Measurements from ENCODE around the gene ERO1B.

ERO1B gene

GRCh38 chr1:236297161-236297560 is 15.4 kb upstream of the ERO1B start:
- no peak for DNase-seq

- DNase-seq: no peak
Measured at GRCh38 chr1:236292425-236292824, 10.7 kb upstream of the ERO1B start.

GRCh38 chr1:236289492-236290131 is 7.9 kb upstream of the ERO1B start:
- DNase-seq: no peak

GRCh38 chr1:236288620-236288976 is 6.8 kb upstream of the ERO1B start:
- no peak for DNase-seq

GRCh38 chr1:236287757-236288619 is 6.2 kb upstream of the ERO1B start:
- peak; percentile 72 for DNase-seq

GRCh38 chr1:236287356-236287755 is 5.6 kb upstream of the ERO1B start:
- no peak for DNase-seq

- DNase-seq: no peak
Measured at GRCh38 chr1:236284291-236284721, 2.5 kb upstream of the ERO1B start.

GRCh38 chr1:236282719-236283118 is 961 bp upstream of the ERO1B start:
- DNase-seq: no peak

GRCh38 chr1:236282425-236282716 is 613 bp upstream of the ERO1B start:
- no peak for DNase-seq

GRCh38 chr1:236281198-236281653 is 532 bp downstream of the ERO1B start:
- peak; percentile 66 for DNase-seq

GRCh38 chr1:236280438-236281197 is 1.1 kb downstream of the ERO1B start:
- no peak for DNase-seq

- no peak for DNase-seq
Measured at GRCh38 chr1:236275586-236275985, 6.2 kb downstream of the ERO1B start.

GRCh38 chr1:236275061-236275460 is 6.7 kb downstream of the ERO1B start:
- DNase-seq: no peak

GRCh38 chr1:236273358-236273757 is 8.4 kb downstream of the ERO1B start:
- DNase-seq: no peak

GRCh38 chr1:236269439-236269838 is 12.3 kb downstream of the ERO1B start:
- DNase-seq: no peak

- DNase-seq: no peak
Measured at GRCh38 chr1:236261898-236262297, 19.9 kb downstream of the ERO1B start.

GRCh38 chr1:236261033-236261432 is 20.7 kb downstream of the ERO1B start:
- no peak for DNase-seq

- no peak for DNase-seq
Measured at GRCh38 chr1:236259043-236259442, 22.7 kb downstream of the ERO1B start.

GRCh38 chr1:236258114-236258622 is 23.6 kb downstream of the ERO1B start:
- DNase-seq: no peak

- DNase-seq: no peak
Measured at GRCh38 chr1:236257216-236257615, 24.5 kb downstream of the ERO1B start.

GRCh38 chr1:236253918-236254637 is 27.7 kb downstream of the ERO1B start:
- no peak for DNase-seq

GRCh38 chr1:236253119-236253518 is 28.6 kb downstream of the ERO1B start:
- no peak for DNase-seq

- DNase-seq: no peak
Measured at GRCh38 chr1:236251587-236251986, 30.2 kb downstream of the ERO1B start.

Measured in islet precursor cell (in vitro differentiated cells).